OCI-LY1 (cell line): ENCODE measurements around the gene RPF1.

Experiments used
- H2AFZ ChIP-seq: fragments of 200-600 bp; sonication (generic), shearing (Covaris generic); 2 replicates; pipeline ENCODE4 v1.6.0; 2014; ENCODE audit warnings: antibody characterized with exemption, mild to moderate bottlenecking, low read length
- H3F3A ChIP-seq: fragments of 200-600 bp; sonication (generic), shearing (Covaris generic); 2 replicates; pipeline ENCODE4 v1.6.0; 2014; ENCODE audit warnings: mild to moderate bottlenecking, antibody characterized with exemption, low read length, moderate library complexity; ENCODE audit not compliant: insufficient read depth
- H3K27ac ChIP-seq: fragments of 200-600 bp; sonication (generic); 2 replicates; pipeline ENCODE4 v1.5.1; 2014; ENCODE audit warnings: low read length, mixed run types, mild to moderate bottlenecking, low read depth; ENCODE audit not compliant: poor library complexity, severe bottlenecking
- H3K27me3 ChIP-seq: fragments of 200-600 bp; sonication (generic); 2 replicates; pipeline ENCODE4 v1.6.0; 2014; ENCODE audit warnings: antibody characterized with exemption, mild to moderate bottlenecking, low read length, moderate library complexity; ENCODE audit not compliant: insufficient read depth
- H3K36me3 ChIP-seq: fragments of 200-600 bp; sonication (generic); 2 replicates; pipeline ENCODE4 v1.6.1; 2014; ENCODE audit warnings: mild to moderate bottlenecking, antibody characterized with exemption, low read length, moderate library complexity, mixed read lengths; ENCODE audit not compliant: insufficient read depth
- H3K4me1 ChIP-seq: fragments of 200-600 bp; sonication (generic); 2 replicates; pipeline ENCODE4 v1.5.1; 2014; ENCODE audit warnings: mild to moderate bottlenecking, low read length, moderate library complexity; ENCODE audit not compliant: insufficient read depth, severe bottlenecking
- H3K4me2 ChIP-seq: fragments of 200-600 bp; sonication (generic), shearing (Covaris generic); 2 replicates; pipeline ENCODE4 v1.6.1; 2014; ENCODE audit warnings: low read length
- H3K4me3 ChIP-seq: fragments of 200-600 bp; sonication (generic); 2 replicates; pipeline ENCODE4 v1.5.1; 2014; ENCODE audit warnings: low read length, low read depth, mild to moderate bottlenecking, mixed read lengths; ENCODE audit not compliant: poor library complexity, severe bottlenecking
- H3K79me2 ChIP-seq: fragments of 200-600 bp; shearing (Covaris generic); 2 replicates; pipeline ENCODE4 v1.6.1; 2016; ENCODE audit warnings: mixed run types, low read length, mixed read lengths; ENCODE audit not compliant: insufficient read depth
- H3K9ac ChIP-seq: fragments of 200-600 bp; sonication (generic), shearing (Covaris generic); 2 replicates; pipeline ENCODE4 v1.6.1; 2014; ENCODE audit warnings: mild to moderate bottlenecking, low read length, mixed read lengths
- H3K9me2 ChIP-seq: fragments of 200-600 bp; sonication (generic), shearing (Covaris generic); 2 replicates; pipeline ENCODE4 v1.6.1; 2014; ENCODE audit warnings: low read depth, mild to moderate bottlenecking, low read length, mixed read lengths
- H3K9me3 ChIP-seq: fragments of 200-600 bp; shearing (Covaris generic); 2 replicates; pipeline ENCODE4 v1.6.1; 2014; ENCODE audit warnings: low read length, mixed read lengths
- H4K20me1 ChIP-seq: fragments of 200-600 bp; sonication (generic), shearing (Covaris generic); 2 replicates; pipeline ENCODE4 v1.6.0; 2016; ENCODE audit warnings: mild to moderate bottlenecking, low read length; ENCODE audit not compliant: insufficient read depth
- EZH2 ChIP-seq: fragments of 200-600 bp; sonication (generic), shearing (Covaris generic); IDR thresholded peaks from 2 replicates; pipeline ENCODE4 v1.8.0; 2017; ENCODE audit warnings: borderline replicate concordance, mixed run types, mild to moderate bottlenecking, antibody characterized with exemption, low read length, moderate library complexity, mixed read lengths
- TF ChIP-seq, protein P1 (sequence below): fragments of 200-600 bp; sonication (generic), shearing (Covaris generic); IDR thresholded peaks from 2 replicates; pipeline ENCODE4 v1.5.1; 2017; ENCODE audit warnings: mild to moderate bottlenecking, antibody characterized with exemption, low read length, moderate library complexity, mixed read lengths

The RPF1 gene

DNA sequence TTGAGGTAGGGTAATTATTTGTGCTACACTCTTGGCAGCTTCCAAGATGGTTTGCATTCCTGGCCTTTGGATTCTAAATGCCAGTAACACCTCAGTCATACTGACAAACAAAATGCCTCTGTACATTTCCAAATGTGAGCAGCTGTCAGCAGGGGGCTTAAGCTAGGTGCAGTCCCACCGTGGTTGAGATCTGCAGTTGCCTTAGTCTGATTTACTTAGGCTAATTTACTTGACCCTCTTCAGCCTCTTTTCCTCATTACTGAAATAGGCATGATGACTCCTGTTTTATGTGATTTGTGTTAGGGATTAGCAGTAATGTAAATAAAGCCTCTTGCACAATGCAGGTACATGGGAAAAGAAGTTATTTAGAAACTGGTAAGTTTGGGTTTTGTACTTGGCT lies 13.7 kb downstream of the RPF1 start:
- H2AFZ ChIP-seq, result no peak overlapping the region
- no peaks in the 10 kb centered on the region for H3F3A ChIP-seq
- TF ChIP-seq, protein P1, sequence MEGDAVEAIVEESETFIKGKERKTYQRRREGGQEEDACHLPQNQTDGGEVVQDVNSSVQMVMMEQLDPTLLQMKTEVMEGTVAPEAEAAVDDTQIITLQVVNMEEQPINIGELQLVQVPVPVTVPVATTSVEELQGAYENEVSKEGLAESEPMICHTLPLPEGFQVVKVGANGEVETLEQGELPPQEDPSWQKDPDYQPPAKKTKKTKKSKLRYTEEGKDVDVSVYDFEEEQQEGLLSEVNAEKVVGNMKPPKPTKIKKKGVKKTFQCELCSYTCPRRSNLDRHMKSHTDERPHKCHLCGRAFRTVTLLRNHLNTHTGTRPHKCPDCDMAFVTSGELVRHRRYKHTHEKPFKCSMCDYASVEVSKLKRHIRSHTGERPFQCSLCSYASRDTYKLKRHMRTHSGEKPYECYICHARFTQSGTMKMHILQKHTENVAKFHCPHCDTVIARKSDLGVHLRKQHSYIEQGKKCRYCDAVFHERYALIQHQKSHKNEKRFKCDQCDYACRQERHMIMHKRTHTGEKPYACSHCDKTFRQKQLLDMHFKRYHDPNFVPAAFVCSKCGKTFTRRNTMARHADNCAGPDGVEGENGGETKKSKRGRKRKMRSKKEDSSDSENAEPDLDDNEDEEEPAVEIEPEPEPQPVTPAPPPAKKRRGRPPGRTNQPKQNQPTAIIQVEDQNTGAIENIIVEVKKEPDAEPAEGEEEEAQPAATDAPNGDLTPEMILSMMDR, result no peak
- no peak for TF ChIP-seq EZH2
- no peaks in the 10 kb centered on the region for H3K4me1 ChIP-seq
- no peak overlapping the region for H3K4me2 ChIP-seq
- H3K9me3 ChIP-seq, result no peaks in the 10 kb centered on the region
- H3K9ac ChIP-seq, result no peak overlapping the region
- H3K36me3 ChIP-seq, result peaks cover 88% of the 10 kb centered on the region
- H3K9me2 ChIP-seq, result no peaks in the 10 kb centered on the region
- no peak overlapping the region for H3K27ac ChIP-seq
- H4K20me1 ChIP-seq, result no peaks in the 10 kb centered on the region
- H3K27me3 ChIP-seq, result no peaks in the 10 kb centered on the region
- H3K4me3 ChIP-seq, result no peak overlapping the region
- peaks cover 7% of the 10 kb centered on the region; the same call in 1 of the 2 replicates for H3K79me2 ChIP-seq

DNA sequence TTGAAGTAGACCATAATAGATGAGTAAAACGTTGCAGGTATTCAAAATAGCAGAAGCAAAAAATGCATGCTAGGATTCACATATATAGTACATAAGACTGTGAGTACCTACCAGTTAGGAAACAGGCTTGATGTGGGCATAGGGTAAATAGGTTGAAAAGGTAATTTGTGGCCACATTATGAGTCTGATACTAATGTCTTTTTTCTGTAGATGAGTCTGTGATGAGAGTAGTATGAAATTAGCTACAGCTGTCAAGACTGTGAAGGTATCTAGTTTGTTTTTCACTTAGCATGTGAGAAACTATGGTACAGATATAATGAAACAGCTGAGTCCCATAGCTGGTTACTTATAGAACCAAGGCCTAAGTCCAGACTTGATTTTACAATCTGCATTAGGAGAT lies 14.7 kb downstream of the RPF1 start:
- Histone ChIP-seq H3K27me3 (no peaks in the 10 kb centered on the region), H3K9me3 (no peaks in the 10 kb centered on the region), H3K79me2 (no peaks in the 10 kb centered on the region), H3K9ac (no peak overlapping the region), H3K4me1 (no peaks in the 10 kb centered on the region), H3K9me2 (no peaks in the 10 kb centered on the region), H3K4me3 (no peak overlapping the region), H3K36me3 (peaks cover 93% of the 10 kb centered on the region), H2AFZ (no peak overlapping the region), H3K4me2 (no peak overlapping the region), H3F3A (no peaks in the 10 kb centered on the region), H4K20me1 (no peaks in the 10 kb centered on the region), H3K27ac (no peak overlapping the region)
- TF ChIP-seq, protein P1, result no peak
- TF ChIP-seq EZH2, result no peak

DNA sequence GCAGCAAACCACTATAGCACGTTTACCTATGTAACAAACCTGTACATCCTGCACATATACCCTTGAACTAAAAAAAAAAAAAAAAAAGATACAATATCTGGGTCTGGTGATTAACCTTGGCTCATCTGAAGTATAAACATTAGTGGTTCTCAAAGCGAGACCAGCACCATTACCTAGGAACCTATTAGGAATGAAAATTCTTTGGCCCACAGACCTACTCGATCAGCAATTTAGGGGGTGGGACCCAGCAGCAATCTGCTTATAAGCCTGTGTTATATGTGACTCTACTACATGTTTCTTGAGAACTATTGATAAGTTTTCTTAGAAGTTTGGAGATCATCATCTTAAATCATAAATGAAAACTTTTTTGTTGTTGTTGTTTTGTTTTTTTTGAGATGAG lies 17.4 kb downstream of the RPF1 start:
- Histone ChIP-seq H2AFZ (no peak overlapping the region), H3K4me3 (no peak overlapping the region), H3K9me2 (no peaks in the 10 kb centered on the region), H3K27me3 (no peaks in the 10 kb centered on the region), H3F3A (no peaks in the 10 kb centered on the region), H3K27ac (no peak overlapping the region), H3K36me3 (peaks cover 97% of the 10 kb centered on the region), H3K9me3 (no peaks in the 10 kb centered on the region), H3K4me1 (no peaks in the 10 kb centered on the region), H4K20me1 (no peaks in the 10 kb centered on the region), H3K4me2 (no peak overlapping the region), H3K79me2 (no peaks in the 10 kb centered on the region; the same call in 1 of the 2 replicates), H3K9ac (no peak overlapping the region)
- no peak for TF ChIP-seq EZH2
- TF ChIP-seq, protein P1, result no peak
